Uterus (tissue), 2 donors: Measurements from ENCODE around the gene NMD3.

Experiments
- CTCF ChIP-seq, 4 experiments: fragments of 200-600 bp in 2 of 4; fragments of 450-650 bp in 2 of 4; sonication (generic) in 2 of 4; IDR thresholded peaks; one replicate each; pipeline ENCODE4 v1.5.1; 2016 to 2019; ENCODE audit warnings: antibody characterized with exemption in 4 of 4, mild to moderate bottlenecking in 2 of 4, moderate library complexity in 1 of 4
- POLR2A ChIP-seq, 2 donors: fragments of 450-650 bp; IDR thresholded peaks; one replicate each; pipeline ENCODE4 v1.6.1; 2016; ENCODE audit warnings: antibody characterized with exemption in 2 of 2, mild to moderate bottlenecking in 1 of 2, moderate library complexity in 1 of 2

GRCh38 chr3:161239700-161240099 lies 18.6 kb downstream of the NMD3 start:
- TF ChIP-seq CTCF (IDR thresholded peaks at IDR 0.05) (no peak), POLR2A (IDR thresholded peaks at IDR 0.05) (no peak)
